GM18519 (cell line): Measurements from ENCODE around the gene ARFGAP3.

Experiments used
- ATAC-seq: cut with Tn5 transposase; IDR thresholded peaks from one replicate; pipeline ENCODE4 v1.9.1; 2021; ENCODE audit warnings: mild to moderate bottlenecking, moderate library complexity; ENCODE audit not compliant: unreplicated experiment, low FRiP score

ARFGAP3 gene, protein sequence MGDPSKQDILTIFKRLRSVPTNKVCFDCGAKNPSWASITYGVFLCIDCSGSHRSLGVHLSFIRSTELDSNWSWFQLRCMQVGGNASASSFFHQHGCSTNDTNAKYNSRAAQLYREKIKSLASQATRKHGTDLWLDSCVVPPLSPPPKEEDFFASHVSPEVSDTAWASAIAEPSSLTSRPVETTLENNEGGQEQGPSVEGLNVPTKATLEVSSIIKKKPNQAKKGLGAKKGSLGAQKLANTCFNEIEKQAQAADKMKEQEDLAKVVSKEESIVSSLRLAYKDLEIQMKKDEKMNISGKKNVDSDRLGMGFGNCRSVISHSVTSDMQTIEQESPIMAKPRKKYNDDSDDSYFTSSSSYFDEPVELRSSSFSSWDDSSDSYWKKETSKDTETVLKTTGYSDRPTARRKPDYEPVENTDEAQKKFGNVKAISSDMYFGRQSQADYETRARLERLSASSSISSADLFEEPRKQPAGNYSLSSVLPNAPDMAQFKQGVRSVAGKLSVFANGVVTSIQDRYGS

DNA sequence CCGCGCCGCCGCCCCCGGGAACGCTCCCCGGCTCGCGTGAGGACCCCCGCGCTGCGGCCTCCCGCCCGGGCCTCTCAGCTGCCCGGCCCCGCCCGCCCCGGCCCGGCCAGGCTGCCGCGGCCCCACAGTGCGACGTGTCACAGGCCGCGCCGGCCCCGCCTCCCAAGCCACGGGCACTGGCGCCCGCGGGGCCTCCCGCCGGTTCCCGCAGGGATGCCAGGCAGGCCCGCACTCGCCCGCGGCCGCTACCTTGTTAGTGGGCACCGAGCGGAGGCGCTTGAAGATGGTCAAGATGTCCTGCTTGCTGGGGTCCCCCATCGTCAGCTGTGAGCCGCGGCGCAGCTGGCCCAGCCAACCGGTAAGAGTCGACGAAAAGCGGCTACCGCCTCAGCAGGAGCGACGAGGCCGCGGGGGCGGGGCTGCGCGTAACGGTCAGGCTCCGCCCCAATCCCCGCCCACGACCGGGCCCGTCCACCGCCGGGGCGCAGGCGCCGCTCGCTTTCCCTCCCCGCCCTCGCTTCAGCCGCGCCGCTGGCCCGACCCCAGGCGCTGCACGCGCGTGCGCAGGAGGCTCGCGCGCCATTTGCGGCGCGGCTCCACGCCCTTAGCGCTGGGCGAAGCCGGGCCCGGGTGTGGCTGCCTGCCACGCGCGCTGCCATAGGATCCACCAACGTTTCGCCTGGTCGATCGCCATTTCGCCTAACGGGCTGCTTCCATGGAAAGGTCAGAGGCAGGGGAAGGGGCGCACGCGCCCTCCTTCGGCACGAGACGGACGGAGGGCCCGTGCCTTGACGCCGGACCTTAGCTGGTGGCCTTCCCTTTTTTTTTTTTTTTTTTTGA is at the start of gene ARFGAP3:
ARFGAP3 (minus strand) TSS at position 409 of the 840 bp plus-strand sequence; CDS start at position 318, 91 bp downstream.
- peak; percentile 72 for ATAC-seq

DNA sequence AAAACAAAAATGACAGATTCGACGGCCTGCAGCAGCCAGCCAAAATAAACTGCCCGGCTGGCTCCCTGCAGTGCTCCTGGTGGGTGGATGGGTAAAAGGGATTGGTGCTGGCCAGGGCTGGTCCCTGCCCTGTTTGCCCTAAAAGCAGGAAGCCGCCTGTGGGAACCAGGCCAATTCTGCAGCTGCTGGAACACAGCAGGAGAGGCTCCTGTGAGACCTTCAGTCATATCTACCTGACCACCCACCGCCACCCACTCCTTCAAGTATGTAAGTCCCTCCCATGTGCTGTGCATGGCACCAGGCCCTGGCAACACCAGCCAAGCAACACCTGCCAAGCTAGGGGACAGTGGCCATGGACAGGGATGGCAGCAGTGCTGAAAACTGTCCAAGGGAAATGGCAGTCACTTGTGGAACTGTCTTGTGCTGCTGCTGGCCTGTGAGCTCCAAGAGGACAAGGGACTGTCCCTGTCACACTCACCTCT is 48.7 kb upstream of the ARFGAP3 start:
- ATAC-seq, result no peak

DNA sequence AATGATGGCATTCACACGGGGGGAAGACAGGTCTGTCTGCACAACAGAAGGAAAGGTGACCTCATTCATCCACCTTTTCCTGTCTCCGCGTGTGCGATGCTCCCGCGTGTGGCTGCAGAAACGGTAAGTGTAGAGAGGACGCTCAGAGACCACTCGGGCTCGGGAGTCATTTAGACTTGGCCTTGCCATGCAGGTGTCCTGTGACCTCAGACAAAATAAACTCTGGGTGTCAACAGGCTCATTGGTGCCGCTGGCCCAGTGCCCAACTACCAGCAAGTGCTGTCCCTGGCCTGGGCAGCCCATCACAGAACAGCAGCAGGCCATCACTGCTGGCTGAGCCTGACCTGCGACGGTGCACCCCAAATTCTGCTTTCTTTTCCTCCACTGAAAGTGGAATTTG is 48.1 kb upstream of the ARFGAP3 start:
- no peak for ATAC-seq

DNA sequence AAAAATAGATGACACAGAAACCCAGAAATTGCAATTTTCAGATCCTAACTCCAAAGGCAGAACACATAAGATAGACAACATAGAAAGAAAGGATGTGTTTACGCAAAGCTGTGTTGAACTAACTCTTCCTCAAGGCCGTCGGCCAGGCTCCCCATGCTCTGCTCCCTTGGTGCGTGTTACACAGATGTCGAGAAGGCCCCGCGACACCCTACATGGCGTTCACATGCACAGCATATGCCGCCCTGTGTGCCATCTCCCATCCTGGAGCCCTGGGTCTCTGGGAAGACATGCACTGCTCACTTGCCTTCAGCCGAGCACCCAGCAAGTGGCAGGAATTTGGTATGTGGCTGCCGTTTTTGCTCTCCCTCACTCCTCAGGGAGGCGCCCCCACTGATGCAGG is 47.0 kb upstream of the ARFGAP3 start:
- ATAC-seq, result no peak

DNA sequence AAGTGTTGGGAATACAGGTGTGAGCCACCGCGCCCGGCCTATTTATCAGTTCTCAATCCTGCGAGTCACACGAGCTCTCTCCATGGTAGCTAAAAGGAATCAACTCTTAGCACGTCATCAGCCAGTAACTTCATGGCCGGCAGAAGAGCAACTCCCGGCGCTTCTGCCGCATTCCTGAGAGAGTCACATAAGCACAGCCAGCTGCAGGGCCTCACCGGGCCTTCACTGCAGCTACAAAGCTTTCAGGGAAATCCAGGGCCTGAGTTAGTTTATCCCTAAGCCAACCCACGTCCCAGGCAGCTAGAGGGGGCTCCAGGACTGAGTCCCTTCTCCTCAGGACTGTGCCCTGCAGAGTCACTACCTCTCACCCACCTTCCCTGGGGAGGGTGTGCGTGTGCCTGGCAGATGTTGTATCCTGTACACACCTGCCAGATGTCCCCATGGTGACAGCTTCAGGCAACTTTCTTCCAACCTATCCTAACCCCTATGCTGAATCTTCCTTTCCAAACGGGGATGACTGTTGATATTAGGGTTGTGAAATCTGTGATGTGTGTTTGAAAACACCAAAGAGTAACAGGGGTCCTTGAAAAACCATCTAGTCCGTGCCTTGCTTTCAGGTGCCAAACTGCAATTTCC is 45.9 kb upstream of the ARFGAP3 start:
- no peak for ATAC-seq

DNA sequence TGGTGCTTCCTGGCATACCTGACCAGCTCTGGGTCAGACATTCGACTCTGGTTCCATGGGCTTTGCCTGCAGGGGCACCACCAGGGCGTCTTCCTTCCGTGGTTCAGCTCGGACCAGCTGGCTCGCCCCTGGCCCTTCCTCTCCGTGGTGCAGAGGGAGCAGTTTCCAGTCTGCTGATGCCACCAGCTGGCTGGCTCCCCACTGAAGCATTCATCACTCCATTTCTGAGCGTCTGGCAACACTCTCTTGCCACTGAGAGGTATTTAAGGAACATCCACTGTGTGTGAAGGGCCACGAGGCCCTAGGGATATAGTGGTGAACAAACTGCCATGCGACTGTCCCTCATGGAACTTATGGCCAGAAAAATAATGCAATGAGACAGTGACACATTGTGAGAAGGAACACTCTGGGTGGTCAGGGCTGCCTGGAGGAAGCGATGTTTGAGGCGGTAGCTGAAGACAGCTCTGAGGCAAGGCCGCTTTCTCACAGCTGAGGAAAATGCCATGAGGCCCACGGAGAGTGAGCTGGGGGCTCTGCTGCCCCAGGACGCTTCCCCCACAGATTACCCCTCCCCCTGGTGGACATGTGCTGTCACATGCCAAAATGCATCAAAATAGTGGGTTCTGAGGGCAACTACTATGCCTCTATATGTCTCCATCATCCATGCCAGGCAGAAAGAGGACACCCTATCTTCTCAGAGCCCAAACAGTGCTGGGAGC is 44.9 kb upstream of the ARFGAP3 start:
- no peak for ATAC-seq

DNA sequence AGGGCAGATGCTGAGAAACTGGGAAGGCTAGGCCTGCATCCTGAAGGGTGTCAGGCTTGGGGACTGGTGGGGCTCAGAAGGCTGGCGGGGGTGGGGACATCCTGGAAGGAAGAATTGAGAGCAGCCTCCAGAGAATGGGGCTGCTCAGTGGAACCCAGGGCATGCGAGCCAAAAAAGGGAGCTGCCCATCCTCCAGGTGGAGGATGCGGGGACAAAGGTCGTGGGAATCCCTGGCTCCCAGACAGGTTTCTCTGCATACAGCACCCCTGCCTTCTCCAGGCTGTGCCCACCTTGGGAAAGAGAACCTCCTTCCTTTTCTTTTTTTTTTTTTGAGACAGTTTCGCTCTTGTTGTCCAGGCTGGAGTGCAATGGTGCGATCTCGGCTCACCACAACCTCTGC is 40.9 kb upstream of the ARFGAP3 start:
- ATAC-seq, result no peak

DNA sequence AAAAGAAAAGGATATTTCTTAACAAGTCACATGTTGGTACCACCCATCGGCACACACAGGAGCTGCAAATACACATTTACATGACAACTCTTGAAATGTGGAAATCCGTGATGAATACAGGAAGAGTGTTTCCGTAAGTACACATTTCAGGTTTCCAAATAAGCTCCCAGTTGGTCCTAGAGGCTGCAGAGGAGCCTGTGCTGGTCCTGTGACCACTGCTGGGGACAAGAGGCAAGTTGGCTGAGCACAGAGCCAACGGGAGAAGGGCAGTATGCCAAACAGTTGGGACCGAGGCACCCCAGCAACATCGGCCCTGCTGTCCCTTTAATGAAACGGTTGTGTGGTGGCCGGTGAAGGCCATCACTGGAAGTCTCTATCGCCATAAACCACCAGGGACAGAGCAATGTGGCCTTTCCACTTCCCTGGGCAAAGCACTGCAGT is 38.5 kb upstream of the ARFGAP3 start:
- ATAC-seq, result no peak

DNA sequence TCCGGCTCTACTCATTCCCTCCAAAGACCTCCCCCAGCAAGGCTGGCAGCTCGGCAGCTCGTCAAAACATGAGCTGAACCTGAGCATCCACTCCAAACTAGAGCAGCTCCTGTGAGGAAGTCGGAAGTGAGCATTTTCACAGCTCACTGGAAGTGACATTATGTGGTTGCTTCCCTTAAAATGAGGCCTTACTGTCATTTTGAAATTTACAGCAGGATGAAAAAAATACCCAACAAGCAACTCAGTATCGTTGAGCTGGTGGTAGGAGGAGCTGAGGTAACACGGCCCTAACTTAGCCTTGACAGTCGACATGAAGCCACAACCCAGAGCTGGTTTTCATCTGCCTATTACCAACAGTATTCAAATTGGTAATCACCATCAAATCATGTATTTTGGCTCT is 38.0 kb upstream of the ARFGAP3 start:
- no peak for ATAC-seq

DNA sequence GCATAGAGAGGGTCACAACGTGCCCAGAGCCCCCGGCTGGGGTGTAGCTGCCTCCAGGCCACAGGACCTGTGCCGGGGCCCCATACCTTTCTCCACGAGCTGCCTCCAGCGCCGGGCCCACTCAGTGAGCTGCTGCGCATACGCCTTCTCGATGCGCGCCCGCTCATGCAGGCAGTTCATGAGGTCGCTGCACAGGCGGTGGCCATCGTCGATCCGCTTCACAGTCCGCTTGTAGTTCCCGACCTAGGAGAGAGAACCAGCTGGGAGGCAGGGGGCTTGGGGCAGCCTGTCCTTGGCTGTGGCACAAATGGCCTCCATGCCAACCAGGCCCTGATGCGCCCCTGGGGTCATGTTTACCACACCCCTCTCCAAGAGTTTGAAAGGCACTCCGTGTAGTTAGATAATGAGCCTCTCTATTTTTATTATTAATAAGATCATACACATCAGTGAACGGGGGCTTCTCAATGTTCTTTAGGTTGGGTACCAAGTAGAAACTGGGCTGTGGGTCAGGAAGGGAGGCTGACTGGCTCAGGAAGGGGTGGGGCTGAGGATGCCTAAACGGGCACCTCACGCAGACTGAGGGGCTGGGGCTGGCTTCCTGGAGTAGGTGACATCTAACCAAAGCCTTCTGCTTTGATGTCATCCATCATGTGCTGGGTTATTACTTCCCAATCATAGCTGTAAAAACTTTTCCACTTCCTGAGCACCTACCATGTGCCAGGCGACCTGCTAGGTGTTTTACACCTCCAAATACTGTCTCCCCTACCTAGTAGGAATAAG is 36.5 kb upstream of the ARFGAP3 start:
- ATAC-seq, result no peak

DNA sequence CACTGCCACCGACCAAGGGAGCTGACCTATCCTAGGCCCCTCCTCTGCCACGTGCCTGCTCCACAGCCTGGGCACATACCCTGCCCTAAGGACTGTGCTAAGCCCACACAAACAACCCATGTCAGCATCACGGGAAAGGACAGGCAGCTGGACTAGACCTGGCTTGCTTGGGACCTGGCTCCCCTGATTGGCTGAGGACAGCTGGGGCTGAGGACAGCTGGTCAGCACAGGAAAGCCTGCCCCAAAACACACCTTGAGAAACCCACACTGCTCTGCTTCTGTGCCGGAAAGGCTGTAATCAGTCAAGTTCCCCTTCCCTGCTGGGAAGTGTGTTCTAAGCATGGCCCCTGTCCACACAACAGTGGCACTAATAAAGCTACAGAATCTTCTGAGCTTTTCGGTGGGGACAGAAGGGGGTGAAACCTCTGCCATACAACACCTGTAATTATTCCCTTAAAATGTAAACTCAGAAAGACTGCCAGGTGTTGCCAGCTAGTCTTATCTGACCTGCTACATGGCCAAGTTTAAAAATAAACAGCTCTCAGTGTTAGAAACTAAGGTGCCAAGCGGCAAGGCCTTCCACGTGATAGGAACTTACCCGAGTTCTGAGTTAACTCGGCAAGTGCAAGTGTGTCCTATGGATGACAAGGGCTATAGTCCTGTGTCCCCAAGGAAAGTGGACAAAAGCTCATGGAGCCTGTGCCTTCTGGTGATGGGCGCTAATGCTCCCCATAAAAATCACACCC is 35.7 kb upstream of the ARFGAP3 start:
- no peak for ATAC-seq

DNA sequence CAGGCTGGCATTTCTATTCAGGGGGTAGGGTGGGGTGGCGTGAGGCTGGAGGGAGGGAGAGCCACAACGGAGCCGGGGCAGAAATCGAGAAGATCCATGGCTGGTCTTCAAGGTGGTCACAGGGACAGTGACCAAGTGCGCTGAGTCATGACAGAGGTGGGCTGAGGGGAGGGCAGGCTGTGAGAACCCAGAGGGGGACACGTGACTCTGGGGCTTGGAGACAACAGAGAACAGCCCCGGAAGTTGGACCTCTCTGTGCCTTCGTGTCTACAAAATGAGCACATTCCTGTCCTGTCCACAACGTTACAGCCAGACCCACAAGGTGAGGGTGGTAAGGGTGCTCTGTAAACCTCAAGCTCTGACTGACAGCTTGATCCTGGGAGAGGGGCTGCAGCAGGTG is 35.1 kb upstream of the ARFGAP3 start:
- no peak for ATAC-seq

DNA sequence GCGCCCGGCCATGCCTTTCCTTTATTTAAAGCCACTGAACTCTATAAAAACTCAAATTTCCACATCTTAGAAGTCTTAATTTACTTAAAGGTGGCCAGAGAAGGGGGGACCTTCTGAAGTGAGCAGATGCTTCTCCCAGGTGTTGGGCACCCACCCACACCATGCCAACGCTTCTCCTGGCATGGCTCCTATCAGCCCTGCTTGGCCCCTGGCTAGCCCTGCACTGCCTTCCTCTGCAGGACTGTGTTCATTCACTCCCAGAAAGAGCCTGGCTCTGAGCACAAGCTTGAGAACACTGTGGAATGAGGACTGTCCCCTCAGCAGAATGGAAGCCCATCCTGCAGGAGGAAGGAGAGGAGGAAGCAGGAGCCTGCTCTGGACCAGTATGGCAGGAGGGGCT is 34.6 kb upstream of the ARFGAP3 start:
- ATAC-seq, result no peak

DNA sequence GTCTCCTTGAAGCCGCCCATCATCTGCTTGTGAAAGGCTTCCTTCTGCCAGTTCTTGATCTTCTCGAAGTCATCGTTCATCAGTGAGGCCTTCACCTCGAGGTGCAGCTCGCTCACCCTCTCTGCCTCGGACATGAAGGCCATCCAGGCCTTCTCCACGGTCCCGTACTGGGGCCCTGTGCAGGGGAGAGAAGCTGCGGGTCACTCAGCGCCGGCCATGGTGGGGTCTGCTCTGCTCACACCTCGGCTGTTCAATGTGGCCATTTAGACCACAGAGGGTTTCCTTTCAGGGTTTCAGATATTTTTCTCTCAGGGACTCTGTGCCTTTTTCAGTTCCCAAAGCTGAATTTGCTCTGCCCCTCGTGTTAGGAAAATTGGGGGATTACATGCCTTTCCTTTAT is 33.9 kb upstream of the ARFGAP3 start:
- ATAC-seq, result no peak

DNA sequence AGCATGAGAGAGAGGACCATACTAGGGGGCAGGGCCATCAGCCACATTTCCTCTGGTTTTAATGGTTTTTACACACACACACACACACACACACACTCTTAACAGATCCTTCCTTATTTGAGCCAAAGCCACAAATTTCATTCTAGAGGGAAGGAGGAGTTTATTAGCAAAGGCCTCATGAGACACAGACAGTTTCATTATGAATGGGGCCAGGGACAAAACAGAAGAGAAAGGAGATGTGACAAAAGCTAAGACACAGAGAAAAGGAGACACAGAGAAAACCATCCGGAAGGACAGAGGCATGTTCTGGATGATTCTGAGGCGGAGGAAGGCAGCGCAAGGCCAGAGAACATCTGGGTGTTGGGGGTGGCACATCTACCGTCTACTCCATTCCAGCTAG is 32.2 kb upstream of the ARFGAP3 start:
- no peak for ATAC-seq

DNA sequence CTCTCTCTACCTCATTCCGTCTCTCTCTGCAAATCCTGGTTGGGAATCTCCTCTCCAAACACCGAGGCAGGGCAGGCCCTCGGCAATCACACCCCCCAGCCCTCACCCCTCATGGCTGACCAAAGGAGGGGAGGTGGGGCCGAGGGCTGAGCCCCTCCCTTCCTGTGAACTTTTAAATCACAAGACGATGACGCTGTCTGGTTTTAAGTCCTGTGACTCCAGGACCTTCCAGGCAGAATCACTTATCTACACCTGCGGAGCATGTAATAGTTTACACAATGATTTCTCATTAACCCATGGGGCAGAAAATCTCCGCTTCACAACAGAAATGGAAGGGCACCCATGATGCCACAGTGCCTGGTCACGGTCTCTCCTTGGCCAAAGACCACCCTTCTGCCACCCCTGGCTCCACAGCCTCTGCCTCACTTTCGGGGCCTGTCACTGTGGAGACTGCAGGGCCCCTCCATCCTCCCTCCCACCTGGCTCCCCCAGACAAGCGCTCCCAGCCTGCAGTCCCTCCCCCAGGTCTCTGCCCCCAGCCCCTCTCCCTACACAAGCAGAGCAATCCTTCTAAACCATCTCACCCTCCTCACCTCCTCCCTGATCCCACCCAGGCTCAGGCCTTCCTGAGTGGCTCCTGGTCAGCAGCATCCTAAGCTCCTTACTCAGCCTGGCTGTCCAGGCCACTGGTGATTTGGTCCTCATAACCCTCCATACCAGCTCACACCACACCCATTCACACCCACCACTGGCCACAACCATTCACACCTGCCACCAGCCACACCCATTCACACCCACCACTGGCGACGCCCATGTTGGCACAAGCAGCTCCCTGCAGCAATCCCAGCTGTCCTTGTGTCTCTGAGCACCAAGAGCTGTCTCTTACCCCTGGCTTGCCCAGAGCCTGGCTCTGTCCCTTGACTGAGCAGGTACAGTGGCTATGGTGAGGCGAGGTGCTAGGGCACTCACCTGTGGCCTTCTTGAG is 30.7 kb upstream of the ARFGAP3 start:
- ATAC-seq, result no peak

DNA sequence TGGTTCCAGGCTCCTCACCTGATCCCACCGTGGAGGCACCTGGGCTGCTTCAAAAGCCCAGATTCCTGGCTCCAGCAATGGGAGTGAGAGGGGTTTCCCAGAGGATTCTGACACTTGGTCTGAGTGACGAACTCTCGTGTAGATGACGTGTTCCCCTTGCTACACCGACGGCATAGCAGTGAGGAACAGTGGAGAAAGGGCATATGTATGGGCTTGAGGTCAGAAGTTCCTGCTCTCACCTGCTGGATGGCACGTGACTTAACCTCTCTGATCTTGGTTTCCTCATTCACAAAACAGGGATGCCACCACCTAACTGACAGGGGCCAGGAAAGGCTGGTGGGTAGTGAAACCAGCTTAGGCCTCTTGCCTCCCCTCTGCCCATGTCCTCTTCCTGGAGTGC is 30.0 kb upstream of the ARFGAP3 start:
- no peak for ATAC-seq

DNA sequence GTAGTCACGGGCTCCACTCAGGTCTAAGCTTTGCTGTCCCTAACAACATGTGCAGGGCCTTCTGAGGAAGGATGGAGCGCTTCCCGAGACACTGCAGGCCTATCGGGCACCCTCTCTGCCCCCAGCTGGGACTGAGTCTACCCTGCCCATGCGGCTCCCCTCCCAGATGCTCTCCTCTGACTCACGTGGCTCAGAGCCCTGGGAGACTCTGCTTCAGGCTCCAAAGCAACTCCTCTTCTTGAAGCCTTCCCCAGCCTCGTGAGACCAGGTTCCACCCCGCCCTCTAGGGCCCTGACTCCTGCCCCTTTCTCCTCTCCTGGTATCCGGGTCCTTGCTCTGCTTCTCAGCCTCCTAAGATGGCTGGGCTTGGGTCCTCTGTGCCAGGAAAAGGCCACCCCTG is 28.4 kb upstream of the ARFGAP3 start:
- no peak for ATAC-seq
